LHCN-M2 (cell line): Measurements from ENCODE around the gene CPLX4. TPM values are rescaled to one million over a fixed set of nuclear protein-coding genes. Genes with fewer than 3 reads are reported as not detected.
"Not testable (repeated sequence)": the region's sequence is repeated elsewhere in the genome, so short reads cannot be mapped to it uniquely, and the experiment has no call there.

Source experiments
- DNase-seq: peaks from one replicate; pipeline ENCODE4 v3.0.0-alpha.2; 2012; ENCODE audit warnings: low read depth
- total RNA-seq: library from RNA; depleted of rRNA; stranded (reverse); fragments of >200 nt; gene quantifications from 2 replicates; pipeline ENCODE4 v1.2.3, GENCODE V29; 2014

The CPLX4 gene
- total RNA-seq, 1 experiment from 2014 or later, result not detected

GRCh38 chr18:59271606-59272220, 46.7 kb downstream of the CPLX4 start:
- DNase-seq, result no peak

- DNase-seq, result no peak
Measured at GRCh38 chr18:59270689-59271257, 47.7 kb downstream of the CPLX4 start.

GRCh38 chr18:59269563-59270119, 48.8 kb downstream of the CPLX4 start:
- DNase-seq, result no peak

GRCh38 chr18:59268721-59269562, 49.5 kb downstream of the CPLX4 start:
- DNase-seq, result no peak

GRCh38 chr18:59268127-59268720, 50.2 kb downstream of the CPLX4 start:
- DNase-seq, result no peak

- no peak for DNase-seq
Measured at GRCh38 chr18:59267503-59268126, 50.8 kb downstream of the CPLX4 start.

GRCh38 chr18:59266886-59267502, 51.5 kb downstream of the CPLX4 start:
- DNase-seq, result no peak

GRCh38 chr18:59266459-59266858, 52.0 kb downstream of the CPLX4 start:
- no peak for DNase-seq

GRCh38 chr18:59265974-59266369, 52.5 kb downstream of the CPLX4 start:
- DNase-seq, result no peak

- no peak for DNase-seq
Measured at GRCh38 chr18:59265246-59265973, 53.0 kb downstream of the CPLX4 start.

GRCh38 chr18:59264651-59265245, 53.7 kb downstream of the CPLX4 start:
- DNase-seq, result no peak

GRCh38 chr18:59264121-59264571, 54.3 kb downstream of the CPLX4 start:
- DNase-seq, result no peak

GRCh38 chr18:59263661-59264060, 54.8 kb downstream of the CPLX4 start:
- DNase-seq, result no peak

- DNase-seq, result not testable (repeated sequence)
Measured at GRCh38 chr18:59262243-59262642, 56.2 kb downstream of the CPLX4 start.

- not testable (repeated sequence) for DNase-seq
Measured at GRCh38 chr18:59261842-59262241, 56.6 kb downstream of the CPLX4 start.

- DNase-seq, result not testable (repeated sequence)
Measured at GRCh38 chr18:59255491-59255890, 63.0 kb downstream of the CPLX4 start.

- DNase-seq, result peak; percentile 69
Measured at GRCh38 chr18:59249199-59249774, 69.2 kb downstream of the CPLX4 start.

- no peak for DNase-seq
Measured at GRCh38 chr18:59246796-59247195, 71.7 kb downstream of the CPLX4 start.
